Colonic mucosa (tissue), 4 donors: ENCODE measurements around the gene CNTNAP5. TPM values are rescaled to one million over a fixed set of nuclear protein-coding genes. Genes with fewer than 3 reads are reported as not detected.

Experiments
- DNase-seq: peaks from one replicate; pipeline ENCODE4 v3.0.0-alpha.2; 2020
- H3K27ac ChIP-seq: fragments of 200-600 bp; one replicate; pipeline ENCODE4 v1.8.0; 2021
- H3K27me3 ChIP-seq: fragments of 200-600 bp; one replicate; pipeline ENCODE4 v1.8.0; 2021
- H3K36me3 ChIP-seq: fragments of 200-600 bp; one replicate; pipeline ENCODE4 v1.8.0; 2021
- H3K4me1 ChIP-seq: fragments of 200-600 bp; one replicate; pipeline ENCODE4 v1.8.0; 2021; ENCODE audit warnings: mild to moderate bottlenecking
- H3K4me3 ChIP-seq: fragments of 200-600 bp; one replicate; pipeline ENCODE4 v1.8.0; 2021
- H3K9ac ChIP-seq, 2 donors: one replicate each; pipeline ENCODE4 v1.7.0; 2013; ENCODE audit warnings: control low read depth in 2 of 2, low read depth in 2 of 2, low read length in 2 of 2
- H3K9me3 ChIP-seq: fragments of 200-600 bp; one replicate; pipeline ENCODE4 v1.8.0; 2021
- CTCF ChIP-seq: fragments of 200-600 bp; IDR thresholded peaks from one replicate; pipeline ENCODE4 v1.8.0; 2022; ENCODE audit warnings: antibody characterized with exemption, mild to moderate bottlenecking
- intact Hi-C: fragments of 100-400 bp; cut with DNase I; formaldehyde crosslinking; loops from one replicate; pipeline ENCODE4 v1.14.1; 2022
- total RNA-seq, 2 donors: library from RNA; stranded (reverse); fragmentation: NEBNext Ultra II Directional in 1 of 2; extraction: Animal tissue kit (Norgen Biotek cat#: 25700) in 1 of 2; gene quantifications; one replicate each; pipeline ENCODE4 v1.2.1, GENCODE V29; 2021
- donor health status: healthy.
- donor health status: DM: no; HTN: no; CAD: no.
- donor health status: DM: no; HTN: no; CAD: no.

Gene CNTNAP5
- total RNA-seq, 2 donors from 2014 or later = 0.35 TPM; not detected in 1

- Histone ChIP-seq H3K27ac (no peak overlapping the region), H3K36me3 (no peaks in the 10 kb centered on the region), H3K4me3 (no peak overlapping the region), H3K9ac (no peak overlapping the region), H3K9me3 (no peaks in the 10 kb centered on the region), H3K4me1 (no peaks in the 10 kb centered on the region), H3K27me3 (no peaks in the 10 kb centered on the region)
- intact Hi-C loops = no loop called here
- no peak for DNase-seq
- TF ChIP-seq CTCF = no peak
Observed at GRCh38 chr2:124301915-124302314, 276.8 kb downstream of the CNTNAP5 start.

DNA sequence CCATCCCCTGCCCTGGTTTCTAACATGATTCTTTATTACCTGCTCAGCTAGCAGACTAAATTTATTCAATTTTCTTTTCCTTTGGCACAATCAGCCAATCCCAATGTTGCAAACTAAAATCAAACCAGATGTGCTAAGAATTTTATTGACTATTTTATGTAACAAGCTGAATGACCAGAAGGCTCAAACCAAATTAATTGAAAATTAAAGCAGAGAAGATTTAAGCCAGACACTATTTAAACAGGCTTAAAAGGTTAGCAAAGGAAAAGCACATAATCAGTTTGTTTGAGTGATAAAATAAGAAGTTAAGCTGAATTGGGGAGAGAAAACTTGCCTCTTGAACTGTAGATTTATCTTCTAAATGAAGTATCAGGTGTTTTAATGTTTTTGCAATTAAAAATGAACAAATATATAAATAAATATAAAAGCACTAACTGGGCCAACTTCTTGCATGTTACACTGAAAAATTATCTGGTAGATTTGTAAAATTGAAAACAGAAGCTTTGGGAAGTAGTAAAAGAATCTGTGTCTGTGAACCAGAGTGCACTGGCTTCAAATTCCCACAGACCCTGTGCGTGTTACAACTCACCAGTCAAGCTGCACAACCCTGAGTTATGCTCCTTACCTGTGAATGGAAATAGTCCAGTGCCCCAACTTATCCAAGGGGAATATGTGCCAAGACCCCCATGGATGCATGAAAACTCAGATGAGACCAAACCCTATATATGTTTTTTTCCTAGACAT, 283.4 kb downstream of the CNTNAP5 start:
- H3K36me3 ChIP-seq = no peaks in the 10 kb centered on the region
- intact Hi-C loops = no loop called here
- no peak for DNase-seq

DNA sequence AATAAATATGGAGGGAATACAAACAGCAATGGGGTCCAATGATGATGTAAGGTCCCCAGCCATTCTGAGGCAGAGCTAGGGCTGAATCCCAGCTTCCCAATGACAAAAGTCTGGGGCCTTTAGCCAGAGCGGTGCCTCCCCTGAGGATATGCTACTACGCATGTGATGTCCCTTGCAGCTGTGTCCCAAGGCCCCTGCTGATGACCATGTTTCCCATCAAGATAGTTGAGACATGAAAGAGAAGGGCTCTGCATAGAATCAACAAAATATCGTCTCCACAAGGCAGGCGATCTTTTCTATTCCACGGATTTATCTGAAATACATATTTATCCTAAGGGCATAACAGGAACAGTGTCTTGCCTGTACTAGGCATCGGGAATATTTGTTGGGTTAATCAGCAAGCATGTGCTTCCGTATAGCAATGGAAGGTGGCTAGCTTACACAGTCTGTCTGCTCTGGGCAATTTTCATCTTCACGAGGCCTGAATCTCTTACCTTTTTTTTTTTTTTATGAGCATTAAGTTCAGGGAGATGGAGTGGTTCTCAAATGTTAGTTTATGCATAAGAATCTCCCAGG, 284.6 kb downstream of the CNTNAP5 start:
- no peaks in the 10 kb centered on the region for H3K9me3 ChIP-seq
- no peak for DNase-seq
- H3K9ac ChIP-seq = no peak overlapping the region
- TF ChIP-seq CTCF = no peak
- H3K27me3 ChIP-seq = no peaks in the 10 kb centered on the region
- no peak overlapping the region for H3K4me3 ChIP-seq
- no peaks in the 10 kb centered on the region for H3K36me3 ChIP-seq
- H3K4me1 ChIP-seq = no peaks in the 10 kb centered on the region
- no peak overlapping the region for H3K27ac ChIP-seq
- intact Hi-C loops = no loop called here

More for the DNA sequence above, 283.4 kb downstream of the CNTNAP5 start:
- H3K27me3 ChIP-seq = no peaks in the 10 kb centered on the region
- no peak for TF ChIP-seq CTCF
- H3K9ac ChIP-seq = no peak overlapping the region
- H3K9me3 ChIP-seq = no peaks in the 10 kb centered on the region
- no peak overlapping the region for H3K4me3 ChIP-seq
- no peaks in the 10 kb centered on the region for H3K4me1 ChIP-seq
- H3K27ac ChIP-seq = no peak overlapping the region

DNA sequence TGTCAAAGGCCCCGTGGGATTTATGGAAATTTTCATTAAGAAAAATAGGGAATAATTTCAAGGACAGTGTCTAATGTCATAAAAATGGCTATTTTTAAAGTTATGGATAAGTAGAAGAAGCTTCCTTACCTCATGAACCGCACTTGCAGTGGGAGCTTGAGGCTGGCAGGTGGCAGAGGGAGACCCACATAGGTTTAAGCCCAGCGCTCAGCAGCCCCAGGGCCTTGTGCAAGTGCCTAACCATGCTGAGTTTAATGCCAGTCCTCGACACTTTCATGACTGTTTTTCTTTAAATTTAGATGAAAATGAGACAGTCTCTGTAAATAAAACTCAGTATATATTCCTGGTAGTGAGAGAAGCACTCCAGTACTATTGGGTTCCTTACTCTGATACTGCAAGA, 285.6 kb downstream of the CNTNAP5 start:
- Histone ChIP-seq H3K4me3 (no peak overlapping the region), H3K4me1 (no peaks in the 10 kb centered on the region), H3K9me3 (no peaks in the 10 kb centered on the region), H3K36me3 (no peaks in the 10 kb centered on the region), H3K9ac (no peak overlapping the region), H3K27ac (no peak overlapping the region), H3K27me3 (no peaks in the 10 kb centered on the region)
- TF ChIP-seq CTCF = no peak
- no peak for DNase-seq
- intact Hi-C loops = no loop called here

GRCh38 chr2:124314084-124314483, 289.0 kb downstream of the CNTNAP5 start:
- Histone ChIP-seq H3K27me3 (no peaks in the 10 kb centered on the region), H3K4me1 (no peaks in the 10 kb centered on the region), H3K27ac (no peak overlapping the region), H3K9me3 (no peaks in the 10 kb centered on the region), H3K36me3 (no peaks in the 10 kb centered on the region), H3K9ac (no peak overlapping the region), H3K4me3 (no peak overlapping the region)
- DNase-seq = no peak
- intact Hi-C loops = no loop called here
- TF ChIP-seq CTCF = no peak
